ENCODE data around the gene ZNRF2. TPM values are rescaled to one million over a fixed set of nuclear protein-coding genes. Genes with fewer than 3 reads are reported as not detected.

The ZNRF2 gene
- total and polyA plus RNA-seq, 2 donors from 2014 or later: 16.2 to 32.2 TPM

- Histone ChIP-seq H3K9me3 (ENCODE audit: control insufficient read depth in 2 of 3, insufficient read depth in 1 of 3, low read length in 3 of 3) (no peaks in the 10 kb centered on the region), H3K4me3 (ENCODE audit: low read length in 3 of 3) (no peak overlapping the region), H3K9ac (ENCODE audit: low read length in 3 of 3) (no peak overlapping the region), H3K4me1 (ENCODE audit: control insufficient read depth in 2 of 3, insufficient read depth in 2 of 3, low read depth in 1 of 3, low read length in 3 of 3) (peaks cover 0 to 7% (median 2%) of the 10 kb centered on the region in 3 donors), H3K36me3 (ENCODE audit: control insufficient read depth in 2 of 3, insufficient read depth in 3 of 3, low read length in 3 of 3) (no peaks in the 10 kb centered on the region), H3K27ac (ENCODE audit: low read depth in 2 of 2, low read length in 2 of 2) (peak overlapping the region in 1 of 2 donors; percentile 18), H3K27me3 (ENCODE audit: control insufficient read depth, insufficient read depth, low read length) (no peaks in the 10 kb centered on the region)
- FAIRE-seq (no peak), DNase-seq (no peak)
- intact Hi-C loops (cut with DNase I): no loop called here
- TF ChIP-seq CTCF (IDR thresholded peaks at IDR 0.05; ENCODE audit: borderline replicate concordance, extremely low read depth, insufficient read depth): no peak
These were observed 5.3 kb upstream of the ZNRF2 start for GRCh38 chr7:30278849-30279652.

- intact Hi-C loops (cut with DNase I): no loop called here
- no peak overlapping the region for H3K9ac ChIP-seq (ENCODE audit: low read length in 3 of 3)
- FAIRE-seq: no peak
- H3K27me3 ChIP-seq (ENCODE audit: control insufficient read depth, insufficient read depth, low read length): no peaks in the 10 kb centered on the region
- no peaks in the 10 kb centered on the region for H3K9me3 ChIP-seq (ENCODE audit: control insufficient read depth in 2 of 3, insufficient read depth in 1 of 3, low read length in 3 of 3)
- TF ChIP-seq CTCF (IDR thresholded peaks at IDR 0.05; ENCODE audit: borderline replicate concordance, extremely low read depth, insufficient read depth): no peak
- H3K4me1 ChIP-seq (ENCODE audit: control insufficient read depth in 2 of 3, insufficient read depth in 2 of 3, low read depth in 1 of 3, low read length in 3 of 3): peaks cover 0 to 7% (median 2%) of the 10 kb centered on the region in 3 donors
- H3K4me3 ChIP-seq (ENCODE audit: low read length in 3 of 3): no peak overlapping the region
- peak overlapping the region in 1 of 2 donors; percentile 18 for H3K27ac ChIP-seq (ENCODE audit: low read depth in 2 of 2, low read length in 2 of 2)
- DNase-seq: no peak
- no peaks in the 10 kb centered on the region for H3K36me3 ChIP-seq (ENCODE audit: control insufficient read depth in 2 of 3, insufficient read depth in 3 of 3, low read length in 3 of 3)
These were observed 4.8 kb upstream of the ZNRF2 start for GRCh38 chr7:30279653-30279904.

GRCh38 chr7:30280631-30281030 lies 3.8 kb upstream of the ZNRF2 start:
- H3K9ac ChIP-seq (ENCODE audit: low read length in 3 of 3): no peak overlapping the region
- FAIRE-seq (no peak), DNase-seq (no peak)
- H3K9me3 ChIP-seq (ENCODE audit: control insufficient read depth in 2 of 3, insufficient read depth in 1 of 3, low read length in 3 of 3): no peaks in the 10 kb centered on the region
- TF ChIP-seq CTCF (IDR thresholded peaks at IDR 0.05; ENCODE audit: borderline replicate concordance, extremely low read depth, insufficient read depth): no peak
- no peaks in the 10 kb centered on the region for H3K27me3 ChIP-seq (ENCODE audit: control insufficient read depth, insufficient read depth, low read length)
- peaks cover 0 to 7% (median 2%) of the 10 kb centered on the region in 3 donors for H3K4me1 ChIP-seq (ENCODE audit: control insufficient read depth in 2 of 3, insufficient read depth in 2 of 3, low read depth in 1 of 3, low read length in 3 of 3)
- H3K36me3 ChIP-seq (ENCODE audit: control insufficient read depth in 2 of 3, insufficient read depth in 3 of 3, low read length in 3 of 3): no peaks in the 10 kb centered on the region
- H3K27ac ChIP-seq (ENCODE audit: low read depth in 2 of 2, low read length in 2 of 2): no peak overlapping the region
- intact Hi-C loops (cut with DNase I): no loop called here
- no peak overlapping the region for H3K4me3 ChIP-seq (ENCODE audit: low read length in 3 of 3)

Data from kidney (tissue), 14 donors.